ENCODE measurements around the gene FIGNL2. TPM values are rescaled to one million over a fixed set of nuclear protein-coding genes. Genes with fewer than 3 reads are reported as not detected.
A peak's percentile ranks its signal among the peaks of the same experiment; 100 is the strongest.

Gene FIGNL2
- total and polyA plus RNA-seq, 5 donors from 2014 or later: 0.06 to 0.27 (median 0.10) TPM; not detected in 2

- no peak for ATAC-seq (ENCODE audit: low read depth in 2 of 2)
- Mint-ChIP-seq H3K4me3 (no peak overlapping the region), H3K4me1 (peaks cover 0 to 16% (median 2%) of the 10 kb centered on the region in 4 donors), H3K27ac (peak overlapping the region in 1 of 3 donors; percentile 9), H3K27me3 (peaks cover 38% of the 10 kb centered on the region), H3K36me3 (no peaks in the 10 kb centered on the region), H3K9me3 (peaks cover 0 to 4% (median 0%) of the 10 kb centered on the region in 7 donors)
- Histone ChIP-seq H3K27ac (ENCODE audit: insufficient read depth, low read length, poor library complexity, severe bottlenecking) (no peak overlapping the region), H3K27me3 (ENCODE audit: control insufficient read depth, insufficient read depth, low read length) (peaks cover 3% of the 10 kb centered on the region), H3K4me3 (ENCODE audit: low read depth, low read length) (no peak overlapping the region), H3K4me1 (ENCODE audit: control insufficient read depth, insufficient read depth, low read length, poor library complexity, severe bottlenecking) (no peaks in the 10 kb centered on the region), H3K9me3 (ENCODE audit: control insufficient read depth in 2 of 2, low read length in 2 of 2) (no peaks in the 10 kb centered on the region), H3K36me3 (ENCODE audit: control insufficient read depth, insufficient read depth, low read length) (no peaks in the 10 kb centered on the region)
- no peak for DNase-seq
Measured at GRCh38 chr12:51872689-51872981, 24.1 kb upstream of the FIGNL2 start.

- no peak for DNase-seq
- Histone ChIP-seq H3K9me3 (ENCODE audit: control insufficient read depth in 2 of 2, low read length in 2 of 2) (no peaks in the 10 kb centered on the region), H3K36me3 (ENCODE audit: control insufficient read depth, insufficient read depth, low read length) (no peaks in the 10 kb centered on the region), H3K4me3 (ENCODE audit: low read depth, low read length) (no peak overlapping the region), H3K27ac (ENCODE audit: insufficient read depth, low read length, poor library complexity, severe bottlenecking) (no peak overlapping the region), H3K27me3 (ENCODE audit: control insufficient read depth, insufficient read depth, low read length) (peaks cover 5% of the 10 kb centered on the region), H3K4me1 (ENCODE audit: control insufficient read depth, insufficient read depth, low read length, poor library complexity, severe bottlenecking) (no peaks in the 10 kb centered on the region)
- Mint-ChIP-seq H3K27ac (no peak overlapping the region), H3K27me3 (peaks cover 43% of the 10 kb centered on the region), H3K9me3 (peaks cover 0 to 4% (median 0%) of the 10 kb centered on the region in 7 donors), H3K4me3 (no peak overlapping the region), H3K4me1 (peaks cover 0 to 16% (median 3%) of the 10 kb centered on the region in 4 donors), H3K36me3 (no peaks in the 10 kb centered on the region)
- ATAC-seq (ENCODE audit: low read depth in 2 of 2): no peak
Measured at GRCh38 chr12:51871918-51872688, 23.6 kb upstream of the FIGNL2 start.

- Histone ChIP-seq H3K4me3 (ENCODE audit: low read depth, low read length) (no peak overlapping the region), H3K27ac (ENCODE audit: insufficient read depth, low read length, poor library complexity, severe bottlenecking) (no peak overlapping the region), H3K9me3 (ENCODE audit: control insufficient read depth in 2 of 2, low read length in 2 of 2) (no peaks in the 10 kb centered on the region), H3K4me1 (ENCODE audit: control insufficient read depth, insufficient read depth, low read length, poor library complexity, severe bottlenecking) (no peaks in the 10 kb centered on the region), H3K36me3 (ENCODE audit: control insufficient read depth, insufficient read depth, low read length) (no peaks in the 10 kb centered on the region), H3K27me3 (ENCODE audit: control insufficient read depth, insufficient read depth, low read length) (peaks cover 5% of the 10 kb centered on the region)
- H3K9me3 Mint-ChIP-seq: peaks cover 0 to 4% (median 0%) of the 10 kb centered on the region in 7 donors
- ATAC-seq (ENCODE audit: low read depth in 2 of 2) (no peak), DNase-seq (no peak)
- peaks cover 0 to 16% (median 3%) of the 10 kb centered on the region in 4 donors for H3K4me1 Mint-ChIP-seq
- no peaks in the 10 kb centered on the region for H3K36me3 Mint-ChIP-seq
- no peak overlapping the region for H3K4me3 Mint-ChIP-seq
- peaks cover 49% of the 10 kb centered on the region for H3K27me3 Mint-ChIP-seq
- no peak overlapping the region for H3K27ac Mint-ChIP-seq
Measured at GRCh38 chr12:51871126-51871525, 22.6 kb upstream of the FIGNL2 start.

GRCh38 chr12:51870504-51870903, 22.0 kb upstream of the FIGNL2 start:
- Histone ChIP-seq H3K4me3 (ENCODE audit: low read depth, low read length) (no peak overlapping the region), H3K9me3 (ENCODE audit: control insufficient read depth in 2 of 2, low read length in 2 of 2) (no peaks in the 10 kb centered on the region), H3K4me1 (ENCODE audit: control insufficient read depth, insufficient read depth, low read length, poor library complexity, severe bottlenecking) (no peaks in the 10 kb centered on the region), H3K27ac (ENCODE audit: insufficient read depth, low read length, poor library complexity, severe bottlenecking) (no peak overlapping the region), H3K36me3 (ENCODE audit: control insufficient read depth, insufficient read depth, low read length) (no peaks in the 10 kb centered on the region), H3K27me3 (ENCODE audit: control insufficient read depth, insufficient read depth, low read length) (peaks cover 7% of the 10 kb centered on the region)
- DNase-seq: no peak
- no peak overlapping the region for H3K27ac Mint-ChIP-seq
- H3K4me1 Mint-ChIP-seq: peaks cover 0 to 16% (median 3%) of the 10 kb centered on the region in 4 donors
- H3K36me3 Mint-ChIP-seq: no peaks in the 10 kb centered on the region
- ATAC-seq (ENCODE audit: low read depth in 2 of 2): no peak
- H3K9me3 Mint-ChIP-seq: peaks cover 0 to 4% (median 0%) of the 10 kb centered on the region in 7 donors
- peak overlapping the region in 1 of 4 donors; percentile 18 for H3K4me3 Mint-ChIP-seq
- H3K27me3 Mint-ChIP-seq: peaks cover 55% of the 10 kb centered on the region

GRCh38 chr12:51869931-51870330, 21.4 kb upstream of the FIGNL2 start:
- Mint-ChIP-seq H3K4me1 (peaks cover 0 to 16% (median 3%) of the 10 kb centered on the region in 4 donors), H3K9me3 (peaks cover 0 to 4% (median 0%) of the 10 kb centered on the region in 7 donors), H3K27me3 (peaks cover 56% of the 10 kb centered on the region), H3K4me3 (peak overlapping the region in 1 of 4 donors; percentile 18), H3K36me3 (no peaks in the 10 kb centered on the region), H3K27ac (no peak overlapping the region)
- Histone ChIP-seq H3K27me3 (ENCODE audit: control insufficient read depth, insufficient read depth, low read length) (peaks cover 11% of the 10 kb centered on the region), H3K4me1 (ENCODE audit: control insufficient read depth, insufficient read depth, low read length, poor library complexity, severe bottlenecking) (no peaks in the 10 kb centered on the region), H3K9me3 (ENCODE audit: control insufficient read depth in 2 of 2, low read length in 2 of 2) (no peaks in the 10 kb centered on the region), H3K4me3 (ENCODE audit: low read depth, low read length) (no peak overlapping the region), H3K27ac (ENCODE audit: insufficient read depth, low read length, poor library complexity, severe bottlenecking) (no peak overlapping the region), H3K36me3 (ENCODE audit: control insufficient read depth, insufficient read depth, low read length) (no peaks in the 10 kb centered on the region)
- no peak for DNase-seq
- no peak for ATAC-seq (ENCODE audit: low read depth in 2 of 2)

GRCh38 chr12:51869496-51869865, 21.0 kb upstream of the FIGNL2 start:
- Mint-ChIP-seq H3K9me3 (peaks cover 0 to 4% (median 0%) of the 10 kb centered on the region in 7 donors), H3K4me1 (peaks cover 0 to 18% (median 4%) of the 10 kb centered on the region in 4 donors), H3K27me3 (peaks cover 60% of the 10 kb centered on the region), H3K27ac (no peak overlapping the region), H3K36me3 (no peaks in the 10 kb centered on the region), H3K4me3 (no peak overlapping the region)
- DNase-seq (no peak), ATAC-seq (ENCODE audit: low read depth in 2 of 2) (no peak)
- peaks cover 11% of the 10 kb centered on the region for H3K27me3 ChIP-seq (ENCODE audit: control insufficient read depth, insufficient read depth, low read length)
- no peak overlapping the region for H3K4me3 ChIP-seq (ENCODE audit: low read depth, low read length)
- H3K4me1 ChIP-seq (ENCODE audit: control insufficient read depth, insufficient read depth, low read length, poor library complexity, severe bottlenecking): no peaks in the 10 kb centered on the region
- no peaks in the 10 kb centered on the region for H3K36me3 ChIP-seq (ENCODE audit: control insufficient read depth, insufficient read depth, low read length)
- H3K27ac ChIP-seq (ENCODE audit: insufficient read depth, low read length, poor library complexity, severe bottlenecking): no peak overlapping the region
- H3K9me3 ChIP-seq (ENCODE audit: control insufficient read depth in 2 of 2, low read length in 2 of 2): no peaks in the 10 kb centered on the region

GRCh38 chr12:51868821-51869495, 20.4 kb upstream of the FIGNL2 start:
- Histone ChIP-seq H3K27ac (ENCODE audit: insufficient read depth, low read length, poor library complexity, severe bottlenecking) (no peak overlapping the region), H3K4me1 (ENCODE audit: control insufficient read depth, insufficient read depth, low read length, poor library complexity, severe bottlenecking) (peaks cover 4% of the 10 kb centered on the region), H3K36me3 (ENCODE audit: control insufficient read depth, insufficient read depth, low read length) (no peaks in the 10 kb centered on the region), H3K9me3 (ENCODE audit: control insufficient read depth in 2 of 2, low read length in 2 of 2) (no peaks in the 10 kb centered on the region), H3K27me3 (ENCODE audit: control insufficient read depth, insufficient read depth, low read length) (peaks cover 11% of the 10 kb centered on the region), H3K4me3 (ENCODE audit: low read depth, low read length) (no peak overlapping the region)
- DNase-seq (no peak), ATAC-seq (ENCODE audit: low read depth in 2 of 2) (peak in 1 of 2 donors; percentile 13)
- H3K9me3 Mint-ChIP-seq: peaks cover 0 to 4% (median 0%) of the 10 kb centered on the region in 7 donors
- no peak overlapping the region for H3K27ac Mint-ChIP-seq
- H3K4me1 Mint-ChIP-seq: peaks cover 0 to 20% (median 4%) of the 10 kb centered on the region in 4 donors
- peaks cover 63% of the 10 kb centered on the region for H3K27me3 Mint-ChIP-seq
- no peaks in the 10 kb centered on the region for H3K36me3 Mint-ChIP-seq
- peak overlapping the region in 1 of 4 donors; percentile 29 for H3K4me3 Mint-ChIP-seq

Data from CD4-positive, CD25-positive, alpha-beta regulatory T cell (primary cell).